Suprapubic skin (tissue), 4 donors: ENCODE results near the gene ATP8B1. TPM values are rescaled to one million over a fixed set of nuclear protein-coding genes. Genes with fewer than 3 reads are reported as not detected.

ENCODE experiments used
- DNase-seq, 2 donors: peaks; one replicate each; pipeline ENCODE4 v3.0.0-alpha.2; 2019; ENCODE audit warnings: low spot score in 2 of 2
- H3K27ac ChIP-seq: fragments of 200-600 bp; sonication (generic); one replicate; pipeline ENCODE4 v1.5.1; 2019
- H3K27me3 ChIP-seq: fragments of 200-600 bp; sonication (generic); one replicate; pipeline ENCODE4 v1.5.1; 2019
- H3K36me3 ChIP-seq: fragments of 200-600 bp; sonication (generic); one replicate; pipeline ENCODE4 v1.5.1; 2019
- H3K4me1 ChIP-seq: fragments of 200-600 bp; sonication (generic); one replicate; pipeline ENCODE4 v1.5.1; 2019
- H3K4me3 ChIP-seq: fragments of 200-600 bp; sonication (generic); one replicate; pipeline ENCODE4 v1.5.1; 2019; ENCODE audit warnings: mild to moderate bottlenecking
- H3K9me3 ChIP-seq: fragments of 200-600 bp; sonication (generic); one replicate; pipeline ENCODE4 v1.5.1; 2019
- CTCF ChIP-seq, 2 donors: fragments of 200-600 bp in 1 of 2; fragments of 450-650 bp in 1 of 2; sonication (generic) in 1 of 2; IDR thresholded peaks; one replicate each; pipeline ENCODE4 v1.5.1; 2016 to 2019; ENCODE audit warnings: antibody characterized with exemption in 2 of 2, mild to moderate bottlenecking in 1 of 2, moderate library complexity in 1 of 2
- EP300 ChIP-seq: sonication (generic); formaldehyde crosslinking; IDR thresholded peaks from one replicate; pipeline ENCODE4 v1.6.1; 2017; ENCODE audit warnings: antibody characterized with exemption
- POLR2A ChIP-seq, 2 donors: fragments of 450-650 bp; IDR thresholded peaks; one replicate each; pipeline ENCODE4 v1.6.1; 2017; ENCODE audit warnings: antibody characterized with exemption in 2 of 2, mild to moderate bottlenecking in 2 of 2, moderate library complexity in 2 of 2
- POLR2AphosphoS5 ChIP-seq, 3 donors: sonication (generic); formaldehyde crosslinking; IDR thresholded peaks; one replicate each; pipeline ENCODE4 v1.6.1; 2017; ENCODE audit warnings: antibody characterized with exemption in 3 of 3
- WGBS: methylation state at CpG from one replicate; pipeline ENCODE4 v1.1.5; 2018; 5-methylcytosine and 5-hydroxymethylcytosine counted together
- total RNA-seq, 4 donors: library from RNA; depleted of rRNA; stranded (reverse); fragments of >200 nt; gene quantifications; one replicate each; pipeline ENCODE4 v1.1.0, GENCODE V29; 2016

Gene ATP8B1
- total RNA-seq, 4 donors from 2014 or later = 21.5 to 59.1 (median 26.0) TPM

GRCh38 chr18:57794951-57795728, 8.0 kb downstream of the ATP8B1 start:
- 98% methylated on average over 4 of the region's 4 CpGs for WGBS
- Histone ChIP-seq H3K36me3 (no peaks in the 10 kb centered on the region), H3K4me1 (peaks cover 4% of the 10 kb centered on the region), H3K4me3 (no peak overlapping the region), H3K27me3 (no peaks in the 10 kb centered on the region), H3K9me3 (no peaks in the 10 kb centered on the region), H3K27ac (no peak overlapping the region)
- TF ChIP-seq EP300 (no peak), CTCF (IDR thresholded peaks at IDR 0.05) (no peak), POLR2AphosphoS5 (IDR thresholded peaks at IDR 0.05) (no peak)
- no peak for DNase-seq

- 66% methylated on average over 3 of the region's 3 CpGs for WGBS
- H3K27me3 ChIP-seq = no peaks in the 10 kb centered on the region
- no peaks in the 10 kb centered on the region for H3K36me3 ChIP-seq
- peaks cover 21% of the 10 kb centered on the region for H3K4me1 ChIP-seq
- H3K4me3 ChIP-seq = peak overlapping the region; percentile 6
- DNase-seq = no peak
- H3K9me3 ChIP-seq = no peaks in the 10 kb centered on the region
- no peak overlapping the region for H3K27ac ChIP-seq
- no peak for TF ChIP-seq CTCF (IDR thresholded peaks at IDR 0.05)
- no peak for TF ChIP-seq POLR2A (IDR thresholded peaks at IDR 0.05)
- TF ChIP-seq POLR2AphosphoS5 (IDR thresholded peaks at IDR 0.05) = no peak
- TF ChIP-seq EP300 = no peak
Measured at GRCh38 chr18:57793302-57793986, 9.7 kb downstream of the ATP8B1 start.

- no peak for TF ChIP-seq EP300
- no peak for TF ChIP-seq POLR2A (IDR thresholded peaks at IDR 0.05)
- no peak for TF ChIP-seq CTCF (IDR thresholded peaks at IDR 0.05)
- no peak for TF ChIP-seq POLR2AphosphoS5 (IDR thresholded peaks at IDR 0.05)
- Histone ChIP-seq H3K4me3 (peak overlapping the region; percentile 6), H3K4me1 (peaks cover 28% of the 10 kb centered on the region), H3K27me3 (no peaks in the 10 kb centered on the region), H3K9me3 (no peaks in the 10 kb centered on the region), H3K27ac (no peak overlapping the region), H3K36me3 (no peaks in the 10 kb centered on the region)
- 53% methylated on average over 9 of the region's 9 CpGs for WGBS
- DNase-seq = no peak
Measured at GRCh38 chr18:57792631-57793301, 10.3 kb downstream of the ATP8B1 start.

- Histone ChIP-seq H3K4me3 (no peak overlapping the region), H3K9me3 (no peaks in the 10 kb centered on the region), H3K27ac (no peak overlapping the region), H3K4me1 (peaks cover 28% of the 10 kb centered on the region), H3K27me3 (no peaks in the 10 kb centered on the region), H3K36me3 (no peaks in the 10 kb centered on the region)
- no peak for DNase-seq
- WGBS = 67% methylated on average over 2 of the region's 2 CpGs
- TF ChIP-seq POLR2AphosphoS5 (IDR thresholded peaks at IDR 0.05) = no peak
- no peak for TF ChIP-seq CTCF (IDR thresholded peaks at IDR 0.05)
- no peak for TF ChIP-seq POLR2A (IDR thresholded peaks at IDR 0.05)
- TF ChIP-seq EP300 = no peak
Measured at GRCh38 chr18:57791911-57792310, 11.2 kb downstream of the ATP8B1 start.

GRCh38 chr18:57791192-57791591, 11.9 kb downstream of the ATP8B1 start:
- H3K27ac ChIP-seq = no peak overlapping the region
- DNase-seq = no peak
- H3K9me3 ChIP-seq = no peaks in the 10 kb centered on the region
- WGBS = 93% methylated on average over 5 of the region's 5 CpGs
- no peaks in the 10 kb centered on the region for H3K36me3 ChIP-seq
- peaks cover 28% of the 10 kb centered on the region for H3K4me1 ChIP-seq
- no peaks in the 10 kb centered on the region for H3K27me3 ChIP-seq
- H3K4me3 ChIP-seq = no peak overlapping the region
- TF ChIP-seq EP300 = no peak
- no peak for TF ChIP-seq POLR2A (IDR thresholded peaks at IDR 0.05)
- no peak for TF ChIP-seq POLR2AphosphoS5 (IDR thresholded peaks at IDR 0.05)
- no peak for TF ChIP-seq CTCF (IDR thresholded peaks at IDR 0.05)
